Adipocyte (in vitro differentiated cells): ENCODE results near the gene RPL26.

Experiments used
- DNase-seq: peaks from one replicate; pipeline ENCODE4 v3.0.0-alpha.2; 2015; ENCODE audit warnings: low read depth
- H3K27me3 ChIP-seq: replicated peaks from 2 replicates; pipeline ENCODE4 v1.7.0; 2013; ENCODE audit warnings: mild to moderate bottlenecking, low read length, moderate library complexity; ENCODE audit not compliant: control insufficient read depth, insufficient read depth
- H3K36me3 ChIP-seq: 2 replicates; pipeline ENCODE4 v1.7.0; 2013; ENCODE audit warnings: low read length, mild to moderate bottlenecking, moderate library complexity; ENCODE audit not compliant: control insufficient read depth, insufficient read depth, severe bottlenecking
- H3K4me1 ChIP-seq: 2 replicates; pipeline ENCODE4 v1.7.0; 2013; ENCODE audit warnings: mild to moderate bottlenecking, low read length, moderate library complexity; ENCODE audit not compliant: control insufficient read depth, insufficient read depth
- H3K4me3 ChIP-seq: 2 replicates; pipeline ENCODE4 v1.7.0; 2013; ENCODE audit warnings: mild to moderate bottlenecking, low read length, moderate library complexity
- H3K9ac ChIP-seq: 2 replicates; pipeline ENCODE4 v1.7.0; 2013; ENCODE audit warnings: mild to moderate bottlenecking, low read length, moderate library complexity
- H3K9me3 ChIP-seq: 2 replicates; pipeline ENCODE4 v1.7.0; 2013; ENCODE audit warnings: mild to moderate bottlenecking, low read length, moderate library complexity; ENCODE audit not compliant: control insufficient read depth

Gene RPL26

DNA sequence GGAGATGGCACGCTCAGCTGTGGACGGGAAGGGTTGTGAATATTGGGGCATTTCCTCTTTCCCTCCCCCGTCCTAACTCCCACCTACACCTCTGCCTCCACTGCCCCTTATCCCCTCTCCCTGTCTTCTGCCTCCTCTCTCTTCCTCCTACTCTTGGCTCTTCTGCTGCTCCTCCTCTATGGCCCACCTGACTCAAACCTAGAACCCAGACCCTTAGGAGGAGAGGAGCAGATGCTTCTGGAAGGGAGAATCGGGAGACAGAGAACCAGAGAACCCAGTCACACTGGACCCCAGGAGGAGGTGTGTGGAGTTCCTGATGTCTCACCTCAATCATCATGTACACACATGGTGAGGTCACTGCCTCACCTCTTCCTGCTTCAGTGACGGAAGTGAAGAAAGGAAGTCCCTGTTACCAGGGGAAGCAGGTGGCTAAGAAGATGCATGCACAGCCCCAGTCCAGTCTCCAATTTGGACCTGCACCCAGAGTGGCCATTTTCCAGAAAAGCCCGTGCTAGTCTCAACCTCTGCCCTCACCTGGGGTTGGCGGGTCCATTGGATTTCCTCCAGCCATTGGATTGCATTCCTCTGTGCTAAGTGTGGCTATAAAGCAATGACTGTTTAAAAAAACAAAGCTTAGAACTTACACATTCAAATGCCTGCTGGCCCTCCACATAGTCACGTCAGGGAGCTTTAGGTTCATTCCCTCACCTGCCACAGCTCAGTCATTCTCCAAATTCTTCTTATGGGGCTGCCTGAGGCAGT is 10.7 kb upstream of the RPL26 start:
- H3K4me1 ChIP-seq = peaks cover 6% of the 10 kb centered on the region
- H3K36me3 ChIP-seq = no peaks in the 10 kb centered on the region
- no peak for DNase-seq
- H3K27me3 ChIP-seq = peaks cover 43% of the 10 kb centered on the region
- no peaks in the 10 kb centered on the region for H3K9me3 ChIP-seq
- H3K4me3 ChIP-seq = no peak overlapping the region
- no peak overlapping the region for H3K9ac ChIP-seq

DNA sequence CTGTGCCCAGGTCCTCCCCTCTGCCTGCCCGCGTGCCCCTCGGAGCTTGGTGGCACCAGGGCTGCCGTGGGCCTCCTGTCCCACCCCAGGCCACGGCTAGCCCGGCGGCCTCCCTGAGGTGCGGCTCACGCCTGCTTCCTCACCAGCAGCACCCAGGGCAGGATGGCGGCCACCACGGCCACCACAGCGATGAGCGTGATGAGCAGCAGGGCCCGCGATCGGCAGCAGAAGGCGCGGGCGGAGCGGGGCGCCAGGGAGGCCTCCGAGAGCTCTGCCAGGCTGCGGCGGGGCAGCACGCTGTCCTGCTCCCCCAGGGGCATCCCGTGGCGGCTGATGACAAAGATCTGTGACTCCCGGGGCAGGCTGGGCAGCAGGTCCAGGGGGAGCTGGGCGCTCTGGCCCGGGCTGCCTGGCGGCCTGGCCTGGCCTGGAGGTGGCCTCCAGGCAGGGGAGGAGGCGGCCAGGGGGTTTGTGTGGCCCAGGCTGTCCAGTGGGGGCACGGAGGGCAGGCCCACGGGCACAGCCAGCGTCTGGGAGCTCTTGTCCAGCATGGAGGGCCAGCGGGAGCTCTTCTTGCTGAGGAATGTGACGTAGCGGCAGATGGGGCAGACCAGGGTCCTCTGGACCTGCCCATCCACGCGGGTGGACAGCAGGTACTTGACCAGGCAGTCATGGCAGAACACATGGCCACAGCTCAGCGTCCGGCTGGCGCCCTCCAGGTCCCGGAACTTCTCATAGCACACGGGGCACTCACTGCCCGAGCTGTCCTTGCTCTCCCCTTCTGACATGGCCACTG is 9.9 kb upstream of the RPL26 start:
- no peaks in the 10 kb centered on the region for H3K36me3 ChIP-seq
- no peak overlapping the region for H3K9ac ChIP-seq
- H3K4me3 ChIP-seq = no peak overlapping the region
- H3K9me3 ChIP-seq = no peaks in the 10 kb centered on the region
- H3K4me1 ChIP-seq = peaks cover 6% of the 10 kb centered on the region
- peaks cover 35% of the 10 kb centered on the region for H3K27me3 ChIP-seq
- DNase-seq = no peak

DNA sequence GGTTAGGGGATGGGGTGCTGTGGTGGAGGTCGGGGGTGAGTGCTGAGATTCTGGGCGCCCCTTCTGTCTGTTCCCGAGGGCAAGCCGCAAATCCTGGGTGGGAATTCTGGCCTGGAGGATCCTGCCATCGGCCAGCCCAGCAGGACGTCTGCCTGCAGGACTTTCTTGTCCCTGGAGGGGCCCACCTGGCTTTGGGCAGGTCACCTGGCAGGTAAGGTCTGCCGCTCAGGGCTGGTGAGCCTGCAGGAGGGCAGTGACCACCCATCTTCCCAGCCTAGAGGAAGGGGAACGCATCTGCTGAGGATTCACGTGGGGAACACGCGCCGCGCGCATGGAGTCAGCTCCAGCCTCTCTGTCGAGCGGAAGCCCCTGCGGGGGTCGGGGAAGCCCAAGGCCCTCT is 9.3 kb upstream of the RPL26 start:
- Histone ChIP-seq H3K27me3 (peaks cover 29% of the 10 kb centered on the region), H3K36me3 (no peaks in the 10 kb centered on the region), H3K4me1 (peaks cover 6% of the 10 kb centered on the region), H3K9me3 (no peaks in the 10 kb centered on the region), H3K9ac (no peak overlapping the region), H3K4me3 (no peak overlapping the region)
- no peak for DNase-seq

DNA sequence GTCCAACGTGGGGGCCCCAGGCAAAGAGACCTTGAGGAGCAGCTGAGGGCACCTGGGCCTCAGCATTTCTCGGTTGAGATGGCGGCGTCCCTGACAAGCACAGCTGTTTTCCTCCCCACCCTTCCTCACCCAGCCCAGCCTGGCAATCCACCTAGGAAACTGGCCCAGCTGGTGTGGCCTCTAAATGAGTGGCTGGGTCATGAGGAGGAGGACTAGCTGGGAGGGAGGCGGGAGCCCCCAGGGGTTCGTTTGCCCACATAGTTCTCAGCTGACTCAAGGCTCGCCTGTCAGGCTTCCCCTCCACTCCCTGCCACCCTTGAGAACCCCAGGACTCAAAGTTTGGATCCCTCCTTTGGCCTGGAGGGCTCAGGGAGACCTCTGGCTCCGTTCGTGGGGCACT is 8.7 kb upstream of the RPL26 start:
- Histone ChIP-seq H3K4me3 (no peak overlapping the region), H3K9ac (no peak overlapping the region), H3K4me1 (peaks cover 6% of the 10 kb centered on the region), H3K9me3 (no peaks in the 10 kb centered on the region), H3K27me3 (peaks cover 25% of the 10 kb centered on the region), H3K36me3 (no peaks in the 10 kb centered on the region)
- DNase-seq = no peak

DNA sequence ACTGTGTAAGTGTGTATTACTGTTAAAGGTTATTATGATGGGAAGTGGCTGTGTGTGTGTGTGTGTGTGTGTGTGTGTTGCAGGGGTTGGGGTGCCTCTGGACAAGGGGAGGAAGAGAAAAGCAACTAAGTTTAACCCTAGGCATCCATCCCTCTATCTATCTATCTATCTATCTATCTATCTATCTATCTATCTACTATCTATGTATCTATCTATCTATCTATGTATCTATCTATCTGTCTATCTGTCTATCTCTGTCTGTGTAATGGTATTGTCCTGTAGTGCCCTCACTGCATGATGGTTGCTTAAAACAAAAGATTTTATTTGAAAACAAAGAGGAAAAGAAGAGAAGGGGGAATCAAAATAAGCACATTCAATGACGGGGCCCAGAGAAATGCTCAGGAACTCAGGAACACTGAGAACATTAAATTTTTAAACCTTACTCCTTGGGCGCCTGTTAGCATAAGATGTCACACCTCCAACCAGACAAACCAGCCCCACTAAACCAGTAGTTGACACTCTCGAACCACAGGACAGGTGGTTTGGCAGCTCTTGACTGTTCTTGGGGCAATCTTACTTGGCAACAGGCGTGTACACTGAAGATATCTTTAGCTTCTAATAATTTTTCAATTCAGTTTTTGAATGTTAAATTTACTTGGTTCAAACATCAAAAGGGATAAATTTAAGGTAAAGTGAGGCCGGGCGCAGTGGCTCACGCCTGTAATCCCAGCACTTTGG is 5.1 kb upstream of the RPL26 start:
- Histone ChIP-seq H3K4me3 (no peak overlapping the region), H3K27me3 (no peaks in the 10 kb centered on the region)
- no peak for DNase-seq

DNA sequence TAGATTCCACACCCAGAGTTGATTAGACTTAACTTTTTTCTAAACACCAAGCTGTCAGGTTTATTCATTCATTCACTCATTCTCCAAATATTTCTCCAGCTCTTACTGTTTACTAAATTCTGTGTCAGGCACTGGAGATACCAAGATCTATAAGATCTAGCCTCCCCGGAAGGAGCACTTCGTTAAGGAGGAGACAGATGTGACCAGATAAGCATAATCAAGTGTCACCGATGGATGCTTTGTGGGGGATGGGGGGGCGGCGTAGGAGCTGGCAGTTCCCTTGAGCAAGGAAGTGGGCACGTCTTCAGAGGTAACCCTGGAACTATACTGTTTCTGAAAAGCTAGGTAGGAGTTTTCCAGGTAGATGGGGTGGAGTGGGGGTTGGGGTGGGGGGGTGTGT is 3.8 kb upstream of the RPL26 start:
- H3K36me3 ChIP-seq = peaks cover 1% of the 10 kb centered on the region
- no peak for DNase-seq

More for the DNA sequence above, 5.1 kb upstream of the RPL26 start:
- H3K9ac ChIP-seq = no peak overlapping the region
- H3K9me3 ChIP-seq = no peaks in the 10 kb centered on the region
- peaks cover 19% of the 10 kb centered on the region for H3K4me1 ChIP-seq
- H3K36me3 ChIP-seq = no peaks in the 10 kb centered on the region

GRCh38 chr17:8384801-8385378 is 1.9 kb upstream of the RPL26 start:
- H3K9me3 ChIP-seq = no peaks in the 10 kb centered on the region
- H3K36me3 ChIP-seq = peaks cover 21% of the 10 kb centered on the region
- peak overlapping the region; percentile 100 for H3K4me3 ChIP-seq
- peaks cover 34% of the 10 kb centered on the region for H3K4me1 ChIP-seq
- no peaks in the 10 kb centered on the region for H3K27me3 ChIP-seq
- DNase-seq = peak; percentile 70
- H3K9ac ChIP-seq = peak overlapping the region; percentile 99

More for the DNA sequence above, 3.8 kb upstream of the RPL26 start:
- H3K27me3 ChIP-seq = no peaks in the 10 kb centered on the region
- no peak overlapping the region for H3K4me3 ChIP-seq
- H3K9ac ChIP-seq = no peak overlapping the region
- H3K9me3 ChIP-seq = no peaks in the 10 kb centered on the region
- peaks cover 19% of the 10 kb centered on the region for H3K4me1 ChIP-seq

- no peak for DNase-seq
- Histone ChIP-seq H3K4me1 (peaks cover 41% of the 10 kb centered on the region), H3K9me3 (no peaks in the 10 kb centered on the region), H3K9ac (peak overlapping the region; percentile 99), H3K36me3 (peaks cover 42% of the 10 kb centered on the region), H3K4me3 (peak overlapping the region; percentile 100), H3K27me3 (no peaks in the 10 kb centered on the region)
Observed at GRCh38 chr17:8382880-8383142, 182 bp downstream of the RPL26 start.

GRCh38 chr17:8382052-8382879 is 727 bp downstream of the RPL26 start:
- Histone ChIP-seq H3K9me3 (no peaks in the 10 kb centered on the region), H3K27me3 (no peaks in the 10 kb centered on the region), H3K4me3 (peak overlapping the region; percentile 100), H3K4me1 (peaks cover 41% of the 10 kb centered on the region), H3K36me3 (peaks cover 47% of the 10 kb centered on the region), H3K9ac (peak overlapping the region; percentile 99)
- DNase-seq = peak; percentile 38

GRCh38 chr17:8380049-8380448 is 2.9 kb downstream of the RPL26 start:
- H3K9ac ChIP-seq = peak overlapping the region; percentile 99
- H3K36me3 ChIP-seq = peaks cover 53% of the 10 kb centered on the region
- H3K4me3 ChIP-seq = peak overlapping the region; percentile 3

More at GRCh38 chr17:8380049-8380448, 2.9 kb downstream of the RPL26 start:
- no peak for DNase-seq
- Histone ChIP-seq H3K4me1 (peaks cover 48% of the 10 kb centered on the region), H3K27me3 (no peaks in the 10 kb centered on the region), H3K9me3 (no peaks in the 10 kb centered on the region)
